SIG-M5 (cell line): ENCODE measurements around the gene CBY1.

Experiments used
- DNase-seq: peaks from one replicate; lab custom pipeline; 2025; lab: John Stamatoyannopoulos, UW

CBY1 gene

DNA sequence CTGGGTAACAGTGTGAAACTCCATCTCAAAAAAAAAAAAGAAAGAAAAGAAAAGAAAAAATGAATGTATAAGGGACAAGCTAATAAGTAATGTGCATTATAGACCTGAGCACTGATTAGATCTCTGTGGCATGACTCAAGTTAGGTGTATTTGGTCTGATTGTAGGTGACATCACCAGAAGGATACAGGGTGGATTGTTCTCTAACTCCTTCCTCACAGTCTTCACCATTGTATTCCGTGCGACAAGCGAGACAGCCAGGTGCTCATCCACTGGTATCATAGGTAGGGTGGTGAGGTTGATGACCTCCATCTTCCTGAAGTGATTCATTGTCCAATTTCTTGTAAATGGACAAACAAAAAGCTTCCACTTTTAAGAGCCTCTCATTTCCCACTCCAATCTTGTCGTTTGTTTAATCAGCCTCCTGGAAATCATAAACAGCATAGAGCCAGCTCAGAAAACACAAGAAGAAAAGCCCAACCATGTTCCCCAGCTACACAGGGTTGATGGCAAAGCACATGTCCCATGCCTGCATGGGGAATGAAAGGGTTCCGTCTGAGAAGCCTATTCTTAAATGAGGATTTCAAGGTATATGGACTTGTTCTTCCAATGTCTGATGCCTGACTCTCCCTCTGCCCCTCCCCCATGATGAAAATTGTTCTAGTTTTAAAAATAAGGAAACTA lies 6.5 kb upstream of the CBY1 start:
- DNase-seq = no peak

DNA sequence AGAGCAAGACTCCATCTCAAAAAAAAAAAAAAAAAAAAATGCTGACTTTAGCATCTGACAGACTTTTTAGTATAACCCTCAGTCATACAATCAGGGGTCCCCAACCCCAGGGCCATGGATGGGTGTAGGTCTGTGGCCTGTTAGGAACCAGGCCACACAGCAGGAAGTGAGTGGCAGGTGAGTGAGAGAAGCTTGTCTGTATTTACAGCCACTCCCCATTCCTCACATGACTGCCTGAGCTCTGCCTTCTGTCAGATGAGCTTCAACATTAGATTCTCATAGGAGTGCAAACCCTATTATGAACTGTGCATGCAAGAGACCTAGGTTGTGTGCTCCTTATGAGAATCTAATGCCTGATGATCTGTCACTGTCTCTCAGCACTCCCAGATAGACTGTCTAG lies 3.6 kb upstream of the CBY1 start:
- DNase-seq = no peak

DNA sequence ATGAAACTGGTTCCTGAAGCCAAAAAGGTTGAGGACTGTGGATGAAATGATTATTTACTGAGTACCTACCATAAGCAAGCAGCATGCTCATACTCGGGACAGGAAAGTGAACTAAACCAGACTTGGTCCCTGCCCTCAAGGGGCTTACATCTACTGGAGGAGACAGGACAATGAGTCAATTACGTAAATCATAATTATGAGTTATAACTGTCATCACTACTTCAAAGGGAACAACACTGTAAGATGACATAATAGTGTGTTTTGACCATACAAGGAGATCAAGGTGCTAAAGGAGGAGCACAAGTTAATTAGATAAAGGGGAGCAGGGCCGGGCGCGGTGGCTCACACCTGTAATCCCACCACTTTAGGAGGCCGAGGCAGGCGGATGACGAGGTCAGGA lies 2.7 kb upstream of the CBY1 start:
- no peak for DNase-seq

DNA sequence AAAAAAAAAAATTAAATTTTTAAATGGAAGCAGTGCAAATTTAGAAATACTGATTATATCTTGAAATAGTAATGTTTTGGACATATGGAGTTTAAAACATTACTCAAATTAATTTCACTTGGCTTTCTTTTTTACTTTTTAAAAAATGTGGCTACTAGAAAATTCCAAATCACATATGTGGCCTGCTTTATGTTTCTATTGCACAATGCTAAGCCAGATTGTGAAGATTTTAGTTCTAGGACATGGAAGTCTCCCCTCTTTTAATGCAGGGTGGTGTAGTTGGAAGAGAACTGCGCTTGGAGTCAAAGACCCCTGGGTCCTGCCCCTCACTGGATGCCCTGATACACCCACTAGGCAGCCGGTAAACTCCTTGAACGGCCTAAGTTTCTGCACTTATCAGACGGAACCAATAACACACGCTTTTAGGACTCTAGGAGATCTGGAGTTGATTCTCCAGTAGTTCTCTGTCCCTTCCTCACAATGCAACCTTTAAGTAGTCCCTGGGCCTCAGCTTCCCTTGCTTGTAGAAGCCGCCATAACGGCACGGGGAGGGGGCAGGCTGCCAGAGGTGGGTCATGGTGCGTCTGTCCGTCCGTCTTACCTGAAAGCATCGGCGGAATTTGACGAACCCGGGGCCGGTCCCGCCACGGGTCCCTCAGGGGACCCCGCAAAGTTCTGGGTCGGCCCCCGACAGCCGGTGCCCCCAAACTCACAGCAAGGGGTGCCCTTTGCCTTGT lies 751 bp upstream of the CBY1 start:
- DNase-seq = no peak

DNA sequence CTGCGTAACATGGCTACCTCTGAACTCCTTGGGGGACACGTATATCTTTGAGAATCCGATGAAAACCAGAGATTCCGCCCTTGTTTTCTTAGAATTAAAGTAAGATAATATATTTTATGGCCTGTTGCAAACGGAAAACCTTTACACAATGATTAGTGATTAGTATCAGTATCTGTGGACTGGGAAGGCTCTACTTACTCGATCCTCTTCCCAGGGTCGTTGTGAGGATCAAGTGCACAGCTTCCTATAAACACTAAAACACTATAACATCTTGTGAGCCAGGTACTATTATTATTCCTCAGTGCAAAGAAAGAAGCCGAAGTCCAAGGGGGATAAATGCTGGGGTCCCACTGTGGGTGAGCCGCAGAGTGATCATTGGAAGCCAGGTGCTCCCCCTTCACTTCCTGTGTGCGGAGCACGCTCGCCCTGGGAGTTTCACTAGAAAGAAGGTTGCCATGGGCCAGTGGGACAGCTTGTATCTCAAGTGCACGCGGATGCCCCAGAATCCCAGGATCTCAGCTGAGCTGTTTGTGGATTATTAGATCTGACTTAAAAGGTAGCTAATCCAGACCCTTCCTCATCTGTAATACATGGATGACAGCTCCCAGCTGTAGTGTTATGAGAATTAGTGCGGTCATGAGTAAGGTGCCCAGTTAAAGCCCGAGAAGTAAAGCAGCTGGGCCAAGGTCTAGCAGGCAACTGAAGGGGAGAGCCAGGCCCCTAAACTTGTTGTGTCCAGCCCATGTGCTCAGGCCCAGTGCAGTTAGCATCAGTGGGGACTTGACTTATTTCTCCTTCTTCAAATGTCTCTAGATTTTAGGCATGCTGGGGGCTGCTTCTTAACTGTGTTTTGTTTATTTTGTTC lies 839 bp downstream of the CBY1 start:
- no peak for DNase-seq

DNA sequence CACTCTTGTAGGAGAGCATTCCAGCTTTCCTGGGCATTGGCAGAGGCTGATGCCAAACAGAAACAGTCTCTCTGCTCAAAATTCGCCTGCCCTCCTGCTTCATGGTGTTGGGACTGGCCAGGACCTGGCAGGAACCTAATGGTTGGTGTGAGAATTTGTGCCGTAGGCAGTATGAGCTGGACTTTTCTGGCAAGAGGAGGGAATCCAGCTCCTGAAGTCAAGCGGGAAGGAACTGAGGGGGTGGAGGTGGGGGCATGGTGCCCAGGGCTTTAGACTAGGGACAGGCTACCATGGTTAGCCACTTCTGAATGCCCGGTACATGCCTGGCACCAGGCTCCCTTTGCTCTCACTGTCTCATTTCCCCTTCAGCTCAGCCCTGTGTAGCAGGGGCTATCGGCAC lies 18.4 kb downstream of the CBY1 start:
- no peak for DNase-seq

DNA sequence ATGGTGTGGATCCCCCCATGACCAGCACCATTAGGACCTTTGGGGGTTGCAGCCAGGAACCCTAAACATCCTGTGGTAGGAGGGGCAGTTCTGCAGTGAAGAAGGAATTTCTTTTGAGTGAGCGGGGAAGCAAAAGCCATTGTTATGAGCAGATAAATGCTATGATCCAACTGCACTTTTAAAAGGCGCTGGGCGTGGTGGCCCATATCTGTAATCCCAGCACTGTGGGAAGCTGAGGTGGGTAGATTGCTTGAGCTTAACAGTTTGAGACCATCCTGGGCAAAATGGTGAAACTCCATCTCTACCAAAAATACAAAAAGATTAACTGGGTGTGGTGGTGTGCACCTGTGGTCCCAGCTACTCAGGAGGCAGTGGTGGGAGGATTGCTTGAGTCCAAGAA lies 19.4 kb downstream of the CBY1 start:
- DNase-seq = no peak

DNA sequence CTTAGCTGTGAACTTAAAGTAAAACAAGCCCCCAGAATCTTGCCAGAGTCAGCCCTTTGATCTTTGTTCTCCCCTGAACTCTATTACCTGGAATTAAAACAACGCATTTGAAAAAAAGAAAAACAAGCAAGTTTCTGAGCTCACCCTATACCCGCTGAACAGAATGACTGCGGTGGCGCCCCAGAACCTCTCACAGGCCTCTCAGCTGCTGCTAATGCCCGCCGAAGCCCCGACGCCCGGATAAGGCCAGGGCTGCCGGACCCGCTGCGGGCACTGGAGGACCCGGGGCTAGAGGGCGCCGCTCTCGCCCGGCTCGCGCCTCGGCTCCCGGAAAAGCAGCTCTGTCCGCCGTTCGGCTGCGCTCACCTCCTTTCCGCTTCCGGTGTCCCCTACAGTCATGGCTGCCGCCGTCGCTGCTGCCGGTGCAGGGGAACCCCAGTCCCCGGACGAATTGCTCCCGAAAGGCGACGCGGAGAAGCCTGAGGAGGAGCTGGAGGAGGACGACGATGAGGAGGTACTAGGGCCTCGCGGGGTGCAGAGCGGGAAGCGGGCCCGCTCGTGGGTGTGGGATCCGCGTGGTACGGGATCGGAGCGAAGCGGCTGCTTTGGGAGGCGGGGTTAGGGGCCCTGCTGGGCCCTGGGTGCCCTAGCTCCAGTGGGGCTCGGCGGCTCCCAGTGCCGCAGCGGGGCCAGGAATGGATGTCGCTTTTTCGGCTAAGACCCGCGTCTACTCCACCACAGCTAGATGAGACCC lies 25.3 kb downstream of the CBY1 start, which contains the start of gene TOMM22:
Gene TOMM22 (plus strand): TSS at position 376 of the 754 bp plus-strand sequence. CDS start 22 bp downstream, at position 398.
- peak; percentile 24 for DNase-seq

DNA sequence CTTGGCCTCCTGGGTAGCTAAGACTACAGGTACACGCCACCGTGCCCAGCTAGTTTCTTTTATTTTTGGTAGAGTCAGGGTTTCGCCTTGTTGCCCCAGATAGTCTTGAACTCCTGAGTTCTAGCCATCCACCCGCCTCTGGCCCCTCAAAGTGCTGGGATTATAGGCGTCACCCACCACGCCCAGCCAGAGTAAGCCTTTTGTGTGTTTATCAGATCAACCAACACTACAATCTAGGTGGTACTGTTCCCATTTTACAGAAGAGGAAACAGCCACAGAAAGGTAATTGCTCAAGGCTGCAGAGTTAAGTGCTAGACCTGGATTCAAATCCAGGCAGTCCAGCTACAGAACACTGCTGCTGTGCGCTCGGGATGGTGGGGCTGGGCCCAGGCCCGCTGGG lies 28.5 kb downstream of the CBY1 start:
- no peak for DNase-seq

DNA sequence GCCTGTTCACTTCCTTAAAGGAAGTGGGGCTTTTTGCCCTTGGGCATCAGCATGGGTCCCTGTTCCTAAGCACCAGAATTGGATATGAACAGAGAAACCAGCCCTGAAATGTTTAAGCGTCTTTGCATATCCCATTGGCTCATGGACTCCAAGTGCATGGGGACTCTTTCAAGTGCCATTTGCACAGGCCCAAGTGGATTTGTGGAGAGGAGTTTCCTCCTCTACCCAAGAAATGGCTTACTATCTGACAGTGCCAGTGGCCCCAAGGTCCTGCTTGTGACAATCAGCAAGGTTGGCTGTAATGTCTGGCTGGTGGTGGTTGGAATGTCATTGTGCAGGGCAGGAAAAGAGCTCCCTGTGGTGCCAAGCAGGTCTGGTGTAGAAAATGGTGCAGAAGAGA lies 29.3 kb downstream of the CBY1 start:
- DNase-seq = no peak

DNA sequence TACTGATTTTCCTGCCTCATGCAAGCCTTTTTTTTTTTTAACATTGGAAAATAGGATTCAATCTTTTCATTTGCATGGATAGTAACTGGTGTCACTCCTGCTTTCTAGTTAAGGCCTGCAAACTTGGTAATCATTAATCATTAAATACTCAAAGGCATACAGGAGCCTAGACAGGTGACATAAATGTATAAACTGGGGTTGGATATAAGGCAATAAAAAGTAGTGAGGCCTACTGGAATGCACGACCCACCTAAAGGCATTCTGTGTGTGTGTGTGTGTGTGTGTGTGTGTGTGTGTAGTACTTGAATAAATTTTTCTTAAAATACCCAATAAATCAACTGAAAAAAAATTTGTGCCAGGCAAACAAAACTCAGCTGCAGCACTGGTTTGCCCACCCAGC lies 33.2 kb downstream of the CBY1 start:
- no peak for DNase-seq

DNA sequence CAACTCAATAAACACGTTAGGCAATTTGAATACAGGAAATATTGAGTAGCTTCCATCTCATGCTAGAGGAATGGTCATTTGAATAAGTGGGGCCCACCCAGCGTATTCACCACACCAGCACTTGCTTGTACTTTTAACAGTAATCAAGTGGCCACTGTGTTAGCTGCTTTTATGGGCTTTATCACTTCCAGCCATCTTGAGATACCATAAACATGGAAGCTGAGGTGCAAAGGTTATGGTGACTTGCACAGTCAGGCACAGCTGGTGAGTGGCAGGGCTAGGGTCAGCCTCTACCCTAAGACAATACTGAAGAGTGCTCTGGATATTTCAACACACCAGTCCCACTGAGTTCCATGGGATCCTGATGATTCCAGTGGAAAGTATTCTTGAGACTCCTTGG lies 37.6 kb downstream of the CBY1 start:
- DNase-seq = no peak

DNA sequence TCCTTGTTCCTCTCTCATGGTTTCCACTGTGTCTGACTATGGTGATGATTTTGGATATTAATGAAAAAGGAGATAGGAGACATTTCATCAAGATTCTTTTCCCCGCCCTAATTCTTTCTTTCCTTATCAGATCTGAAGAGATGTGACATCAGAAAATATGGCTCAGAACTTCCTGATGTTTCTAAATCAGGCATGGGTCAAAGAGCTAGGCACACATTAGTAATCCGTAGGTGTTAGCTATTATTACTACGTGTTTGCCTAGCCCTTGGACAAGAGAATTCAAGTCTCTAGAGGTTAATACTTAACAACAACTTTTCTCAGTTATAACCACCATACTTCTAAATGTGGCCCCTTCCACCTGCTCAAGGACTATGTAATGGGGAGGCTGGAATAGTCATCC lies 38.5 kb downstream of the CBY1 start:
- no peak for DNase-seq

DNA sequence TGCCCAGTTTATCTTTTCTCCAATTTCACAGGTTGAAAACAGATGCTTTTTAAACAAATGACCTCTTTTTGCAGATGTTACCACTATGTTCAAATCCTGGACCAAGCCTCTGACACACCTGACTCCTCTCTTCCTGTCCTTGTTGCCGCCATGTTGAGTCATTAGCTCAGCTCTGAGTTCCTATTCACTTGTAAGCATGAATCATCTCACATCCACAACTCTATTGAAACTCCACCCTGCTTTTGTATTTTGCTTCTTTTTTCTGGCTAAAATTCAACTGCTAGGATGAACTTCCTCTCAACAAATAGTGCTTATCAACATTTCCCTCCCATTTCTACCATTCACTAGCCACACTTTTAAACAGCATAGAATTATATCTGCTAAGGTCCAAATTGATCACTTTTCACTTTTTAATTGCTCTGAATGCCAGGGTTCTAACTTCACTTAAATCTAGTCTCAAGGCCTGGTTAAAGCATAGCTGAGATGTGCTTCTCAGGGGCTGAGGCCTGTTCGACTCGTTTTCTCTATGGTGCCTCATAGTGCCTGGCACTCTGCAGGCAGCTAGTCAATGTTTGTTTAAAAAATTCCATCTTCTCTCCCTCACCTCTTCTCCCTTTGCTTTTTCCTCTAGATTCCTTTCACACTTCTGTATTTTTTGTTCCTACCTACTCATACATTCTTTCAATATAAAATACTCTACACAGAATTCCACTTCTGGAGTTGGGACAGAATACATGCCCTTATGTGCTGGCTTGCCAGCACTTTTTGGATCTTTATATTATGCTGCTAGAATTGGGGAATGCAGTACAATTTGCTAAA lies 40.4 kb downstream of the CBY1 start:
- no peak for DNase-seq

DNA sequence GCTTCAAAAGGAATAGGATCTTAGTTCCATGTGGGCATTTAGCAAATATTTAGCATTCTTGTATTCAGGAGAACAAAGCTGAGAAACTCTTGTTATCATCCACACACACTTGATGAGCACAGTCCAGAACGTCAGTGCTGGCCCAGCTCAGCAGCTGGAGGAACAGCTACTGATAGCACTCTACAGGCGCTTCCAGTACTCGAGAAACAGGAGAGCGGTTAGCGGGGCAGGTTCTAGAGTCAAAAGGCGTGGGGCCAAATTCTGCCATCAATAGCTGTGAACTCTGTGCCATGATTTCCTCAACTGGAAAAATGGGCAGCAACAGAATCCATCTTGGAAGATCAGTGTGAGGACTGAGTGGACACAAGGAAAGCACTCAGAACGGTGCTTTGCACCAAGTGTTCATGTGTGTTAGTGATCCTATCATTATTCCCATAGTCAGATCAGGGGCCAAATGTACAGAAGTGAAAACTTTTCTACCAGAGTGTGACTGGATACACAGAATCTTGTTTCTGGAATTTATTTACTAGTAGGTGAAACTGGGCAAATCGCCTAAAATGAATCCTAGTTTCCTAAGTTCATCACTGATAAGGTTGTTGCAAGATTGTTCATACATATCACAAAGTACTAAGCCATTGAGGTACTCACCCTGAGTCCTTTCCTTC lies 41.1 kb downstream of the CBY1 start:
- DNase-seq = no peak

DNA sequence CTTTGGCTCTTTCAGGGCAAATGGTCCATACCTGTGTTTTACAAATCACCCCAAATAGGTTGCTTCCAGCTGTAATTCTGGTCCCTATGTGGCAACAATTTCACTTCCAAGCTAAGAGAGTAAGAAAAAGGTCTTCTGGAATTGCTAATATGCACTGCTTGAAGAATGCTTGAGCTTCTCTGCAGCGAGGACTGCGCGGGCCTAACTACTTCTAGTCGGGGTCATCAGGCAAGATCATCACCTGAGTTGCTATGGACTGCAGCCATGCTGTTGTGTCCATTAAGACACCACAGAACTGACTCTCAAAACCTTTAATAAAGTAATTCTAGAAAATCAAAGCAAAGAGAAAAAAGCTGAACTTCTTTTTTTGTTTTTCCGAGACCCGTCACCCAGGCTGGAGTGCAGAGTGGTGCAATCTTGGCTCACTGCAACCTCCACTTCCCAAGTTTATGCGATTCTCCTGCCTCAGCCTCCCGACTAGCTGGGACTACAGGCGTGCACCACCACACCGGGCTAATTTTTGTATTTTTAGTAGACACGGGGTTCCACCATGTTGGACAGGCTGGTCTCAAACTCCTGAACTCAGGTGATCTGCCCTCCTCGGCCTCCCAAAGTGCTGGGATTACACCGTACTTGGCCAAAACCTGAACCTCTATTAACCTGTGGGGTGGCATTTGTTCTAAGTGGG lies 42.1 kb downstream of the CBY1 start:
- DNase-seq = no peak

DNA sequence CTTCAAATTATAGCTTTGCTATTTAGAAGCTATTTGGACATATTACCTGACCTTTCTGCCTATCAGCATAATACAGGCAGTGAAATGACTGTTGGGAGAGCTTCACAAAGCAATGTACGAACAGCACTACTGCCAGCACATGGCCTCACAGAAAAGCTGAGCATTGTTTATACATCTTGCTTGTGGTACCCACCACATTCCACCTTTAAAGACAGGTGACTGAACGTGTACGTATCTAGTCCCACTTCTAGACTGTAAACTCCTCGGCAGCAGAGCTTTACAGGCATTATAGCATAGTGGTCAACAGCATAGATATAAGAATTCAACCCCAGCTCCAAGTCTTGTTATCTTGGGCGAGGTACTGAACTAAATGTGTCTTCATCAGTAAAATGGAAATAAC lies 42.7 kb downstream of the CBY1 start:
- no peak for DNase-seq

DNA sequence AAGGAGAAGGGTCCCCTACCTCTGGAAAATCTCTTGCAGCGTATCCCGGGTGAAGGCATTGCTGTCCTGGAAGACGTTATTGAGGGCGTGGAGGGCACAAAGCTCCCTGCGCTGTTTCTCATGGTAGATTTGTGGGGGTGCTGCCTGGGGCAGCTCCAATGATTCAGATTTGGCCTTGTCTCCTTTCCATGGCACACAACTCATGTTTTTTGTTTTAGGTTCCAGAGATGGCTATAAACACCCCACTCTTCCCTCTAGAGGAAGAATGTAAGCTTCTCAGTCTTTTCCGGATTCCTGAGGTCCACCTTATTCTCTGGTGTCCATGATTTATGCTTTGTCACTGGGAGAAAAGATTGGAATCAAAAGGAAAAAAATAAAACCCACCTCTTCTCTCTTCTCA lies 43.3 kb downstream of the CBY1 start:
- DNase-seq = no peak

DNA sequence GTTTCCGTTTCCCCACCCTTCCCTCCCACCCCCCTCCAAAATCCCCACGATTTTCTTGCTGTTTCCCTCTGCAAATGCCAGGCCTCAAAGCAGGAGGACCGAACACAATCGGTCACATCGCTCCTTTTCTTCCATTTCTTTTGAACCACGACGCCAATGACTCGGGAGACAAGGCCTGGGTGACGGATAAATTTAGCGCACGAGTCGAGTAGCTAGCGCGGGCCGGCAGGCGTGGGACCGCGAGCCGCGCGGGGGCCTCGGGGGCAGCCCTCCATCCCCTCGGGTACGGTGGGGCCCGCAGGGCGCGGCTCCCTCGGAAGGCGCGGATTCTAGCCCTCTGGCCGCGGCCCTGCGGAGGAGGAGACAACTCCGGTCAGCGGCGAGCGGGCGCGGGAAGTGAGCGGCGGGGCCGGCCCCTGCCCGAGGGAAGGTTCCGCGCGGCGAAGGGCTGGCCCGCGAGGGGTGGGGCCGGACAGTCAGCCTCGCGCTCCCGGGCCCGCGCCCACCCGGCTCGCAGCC lies 43.9 kb downstream of the CBY1 start:
- no peak for DNase-seq
